ENCODE results near the gene ATP6V0A4.
A peak's percentile ranks its signal among the peaks of the same experiment; 100 is the strongest.

ATP6V0A4 gene

GRCh38 chr7:138753150-138753518, 44.9 kb downstream of the ATP6V0A4 start:
- no peaks in the 10 kb centered on the region for H3K36me3 ChIP-seq (replicated peaks in 1 of 2; ENCODE audit: control insufficient read depth in 2 of 2, insufficient read depth in 2 of 2, low read length in 2 of 2)
- H3K18ac ChIP-seq (ENCODE audit: low read length): peak overlapping the region; percentile 20
- no peak overlapping the region for H3K4me3 ChIP-seq (ENCODE audit: low read length in 2 of 2)
- no CpG with 5 or more reads among the region's 8 CpGs for WGBS, 2 donors (ENCODE audit: extremely low coverage in 2 of 2, insufficient read length in 2 of 2, insufficient replicate concordance in 1 of 2)
- no peak overlapping the region for H2AK5ac ChIP-seq (ENCODE audit: low read depth, low read length)
- H3K79me1 ChIP-seq (ENCODE audit: low read depth, low read length): no peaks in the 10 kb centered on the region
- H3K4ac ChIP-seq (ENCODE audit: low read length): no peak overlapping the region
- no peak for DNase-seq (ENCODE audit: low spot score)
- H3K23ac ChIP-seq (ENCODE audit: low read depth, low read length, poor library complexity): no peak overlapping the region
- H3K4me1 ChIP-seq (ENCODE audit: control insufficient read depth in 2 of 2, insufficient read depth in 1 of 2, low read depth in 1 of 2, low read length in 2 of 2): peaks cover 0 to 20% of the 10 kb centered on the region in 2 donors
- no peak overlapping the region for H4K8ac ChIP-seq (ENCODE audit: low read depth, low read length)
- no peaks in the 10 kb centered on the region for H3K27me3 ChIP-seq (ENCODE audit: control insufficient read depth in 3 of 3, insufficient read depth in 3 of 3, low read depth in 1 of 3, low read length in 3 of 3)
- H2BK12ac ChIP-seq (ENCODE audit: low read length): no peak overlapping the region
- no peak overlapping the region for H3K27ac ChIP-seq (replicated peaks; ENCODE audit: low read length)
- H3K9me3 ChIP-seq (replicated peaks in 1 of 2; ENCODE audit: control insufficient read depth in 2 of 2, insufficient read depth in 1 of 2, low read depth in 1 of 2, low read length in 2 of 2): no peaks in the 10 kb centered on the region
- no peak overlapping the region for H4K91ac ChIP-seq (ENCODE audit: low read depth, low read length, poor library complexity)
- no peak overlapping the region for H3K14ac ChIP-seq (ENCODE audit: low read length)
- no peak overlapping the region for H2BK5ac ChIP-seq (ENCODE audit: low read length)
- no peak overlapping the region for H2AFZ ChIP-seq (ENCODE audit: low read length)
- no peak overlapping the region for H2BK15ac ChIP-seq (ENCODE audit: low read length)
- H2BK120ac ChIP-seq (ENCODE audit: low read depth, low read length): no peak overlapping the region
- H3K4me2 ChIP-seq (ENCODE audit: insufficient read depth, low read length, poor library complexity, severe bottlenecking): no peak overlapping the region
- no peak overlapping the region for H3K9ac ChIP-seq (ENCODE audit: low read depth, low read length, poor library complexity)

DNA sequence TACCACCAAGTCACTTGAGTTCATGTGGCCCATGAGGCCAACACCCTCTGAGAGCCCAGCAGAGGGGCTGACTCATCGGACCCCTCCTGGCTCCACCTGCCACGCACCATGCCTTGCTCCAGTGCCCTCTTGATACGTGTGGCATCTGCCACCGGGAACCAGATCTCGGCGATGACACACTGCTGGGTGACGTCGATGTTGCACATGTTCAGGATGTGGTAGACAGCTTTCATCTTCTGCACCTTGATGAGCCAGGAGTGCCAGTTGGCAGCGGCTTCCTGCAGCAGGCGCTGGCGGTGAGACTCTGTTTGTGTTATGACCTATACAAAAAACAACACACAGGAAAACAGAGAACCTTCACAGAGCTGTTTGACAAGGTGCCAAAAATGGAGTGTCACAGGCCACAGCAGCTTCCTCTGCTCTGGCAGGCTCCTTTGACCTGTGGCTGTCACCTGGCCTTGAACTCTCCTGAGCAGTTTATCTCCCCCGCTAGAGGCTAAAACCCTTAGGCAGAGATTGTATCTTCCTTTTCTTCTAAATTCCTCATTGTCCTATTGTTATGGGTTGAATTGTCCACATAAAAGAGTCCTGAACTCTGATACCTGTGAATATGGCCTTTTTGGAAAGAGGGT, 45.4 kb downstream of the ATP6V0A4 start:
- Histone ChIP-seq H2AFZ (ENCODE audit: low read length) (no peak overlapping the region), H4K91ac (ENCODE audit: low read depth, low read length, poor library complexity) (no peak overlapping the region), H3K27ac (replicated peaks; ENCODE audit: low read length) (no peak overlapping the region), H2BK15ac (ENCODE audit: low read length) (no peak overlapping the region), H3K4me2 (ENCODE audit: insufficient read depth, low read length, poor library complexity, severe bottlenecking) (no peak overlapping the region), H2BK120ac (ENCODE audit: low read depth, low read length) (no peak overlapping the region), H3K79me1 (ENCODE audit: low read depth, low read length) (no peaks in the 10 kb centered on the region), H3K9me3 (replicated peaks in 1 of 2; ENCODE audit: control insufficient read depth in 2 of 2, insufficient read depth in 1 of 2, low read depth in 1 of 2, low read length in 2 of 2) (no peaks in the 10 kb centered on the region), H2AK5ac (ENCODE audit: low read depth, low read length) (peak overlapping the region; percentile 84), H3K4me1 (ENCODE audit: control insufficient read depth in 2 of 2, insufficient read depth in 1 of 2, low read depth in 1 of 2, low read length in 2 of 2) (peaks cover 0 to 20% of the 10 kb centered on the region in 2 donors), H3K27me3 (ENCODE audit: control insufficient read depth in 3 of 3, insufficient read depth in 3 of 3, low read depth in 1 of 3, low read length in 3 of 3) (no peaks in the 10 kb centered on the region), H2BK12ac (ENCODE audit: low read length) (peak overlapping the region; percentile 69), H3K9ac (ENCODE audit: low read depth, low read length, poor library complexity) (no peak overlapping the region), H3K23ac (ENCODE audit: low read depth, low read length, poor library complexity) (peak overlapping the region; percentile 52), H3K4ac (ENCODE audit: low read length) (no peak overlapping the region), H3K18ac (ENCODE audit: low read length) (peak overlapping the region; percentile 35), H2BK5ac (ENCODE audit: low read length) (no peak overlapping the region), H3K36me3 (replicated peaks in 1 of 2; ENCODE audit: control insufficient read depth in 2 of 2, insufficient read depth in 2 of 2, low read length in 2 of 2) (no peaks in the 10 kb centered on the region), H3K4me3 (ENCODE audit: low read length in 2 of 2) (peak overlapping the region in 1 of 2 donors; percentile 3), H4K8ac (ENCODE audit: low read depth, low read length) (no peak overlapping the region), H3K14ac (ENCODE audit: low read length) (no peak overlapping the region)
- no CpG with 5 or more reads among the region's 12 CpGs for WGBS, 2 donors (ENCODE audit: extremely low coverage in 2 of 2, insufficient read length in 2 of 2, insufficient replicate concordance in 1 of 2)
- DNase-seq (ENCODE audit: low spot score): no peak

GRCh38 chr7:138750901-138751464, 47.0 kb downstream of the ATP6V0A4 start:
- Histone ChIP-seq H3K9me3 (replicated peaks in 1 of 2; ENCODE audit: control insufficient read depth in 2 of 2, insufficient read depth in 1 of 2, low read depth in 1 of 2, low read length in 2 of 2) (no peaks in the 10 kb centered on the region), H3K4me2 (ENCODE audit: insufficient read depth, low read length, poor library complexity, severe bottlenecking) (no peak overlapping the region), H3K14ac (ENCODE audit: low read length) (no peak overlapping the region), H2BK15ac (ENCODE audit: low read length) (peak overlapping the region; percentile 54), H3K9ac (ENCODE audit: low read depth, low read length, poor library complexity) (no peak overlapping the region), H2BK5ac (ENCODE audit: low read length) (peak overlapping the region; percentile 71), H2BK12ac (ENCODE audit: low read length) (no peak overlapping the region), H2BK120ac (ENCODE audit: low read depth, low read length) (no peak overlapping the region), H2AK5ac (ENCODE audit: low read depth, low read length) (peak overlapping the region; percentile 78), H3K4me1 (ENCODE audit: control insufficient read depth in 2 of 2, insufficient read depth in 1 of 2, low read depth in 1 of 2, low read length in 2 of 2) (peaks cover 0 to 20% of the 10 kb centered on the region in 2 donors), H3K4ac (ENCODE audit: low read length) (no peak overlapping the region), H4K8ac (ENCODE audit: low read depth, low read length) (no peak overlapping the region), H3K36me3 (replicated peaks in 1 of 2; ENCODE audit: control insufficient read depth in 2 of 2, insufficient read depth in 2 of 2, low read length in 2 of 2) (no peaks in the 10 kb centered on the region), H3K18ac (ENCODE audit: low read length) (no peak overlapping the region), H3K79me1 (ENCODE audit: low read depth, low read length) (no peaks in the 10 kb centered on the region), H3K23ac (ENCODE audit: low read depth, low read length, poor library complexity) (no peak overlapping the region), H2AFZ (ENCODE audit: low read length) (no peak overlapping the region), H3K27me3 (ENCODE audit: control insufficient read depth in 3 of 3, insufficient read depth in 3 of 3, low read depth in 1 of 3, low read length in 3 of 3) (no peaks in the 10 kb centered on the region), H4K91ac (ENCODE audit: low read depth, low read length, poor library complexity) (no peak overlapping the region), H3K4me3 (ENCODE audit: low read length in 2 of 2) (no peak overlapping the region), H3K27ac (replicated peaks; ENCODE audit: low read length) (no peak overlapping the region)
- no peak for DNase-seq (ENCODE audit: low spot score)
- WGBS, 2 donors (ENCODE audit: extremely low coverage in 2 of 2, insufficient read length in 2 of 2, insufficient replicate concordance in 1 of 2): no CpG with 5 or more reads among the region's 18 CpGs

DNA sequence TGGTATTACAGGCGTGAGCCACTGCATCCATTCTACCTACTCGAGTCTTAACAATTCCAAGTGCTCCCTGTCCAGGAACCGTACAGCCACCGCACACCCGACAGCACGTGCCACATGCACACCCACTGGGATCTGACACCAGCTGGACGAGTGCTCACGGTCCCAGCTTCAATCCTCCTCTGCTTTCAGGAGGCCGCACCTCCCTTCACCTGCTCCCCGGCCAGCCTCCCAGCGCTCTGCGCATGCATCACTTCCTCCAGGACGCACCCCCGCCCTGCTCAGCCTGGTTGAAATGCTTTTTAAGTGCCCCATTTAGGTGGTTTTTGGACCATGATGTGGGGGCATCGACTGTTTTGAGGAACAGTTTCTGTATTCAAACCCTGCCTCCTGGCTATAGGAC, 47.5 kb downstream of the ATP6V0A4 start:
- H3K27me3 ChIP-seq (ENCODE audit: control insufficient read depth in 3 of 3, insufficient read depth in 3 of 3, low read depth in 1 of 3, low read length in 3 of 3): no peaks in the 10 kb centered on the region
- H3K23ac ChIP-seq (ENCODE audit: low read depth, low read length, poor library complexity): peak overlapping the region; percentile 89
- no peak overlapping the region for H2AK5ac ChIP-seq (ENCODE audit: low read depth, low read length)
- no peaks in the 10 kb centered on the region for H3K36me3 ChIP-seq (replicated peaks in 1 of 2; ENCODE audit: control insufficient read depth in 2 of 2, insufficient read depth in 2 of 2, low read length in 2 of 2)
- no peaks in the 10 kb centered on the region for H3K9me3 ChIP-seq (replicated peaks in 1 of 2; ENCODE audit: control insufficient read depth in 2 of 2, insufficient read depth in 1 of 2, low read depth in 1 of 2, low read length in 2 of 2)
- no CpG with 5 or more reads among the region's 15 CpGs for WGBS, 2 donors (ENCODE audit: extremely low coverage in 2 of 2, insufficient read length in 2 of 2, insufficient replicate concordance in 1 of 2)
- no peak overlapping the region for H3K4me3 ChIP-seq (ENCODE audit: low read length in 2 of 2)
- no peak overlapping the region for H2BK12ac ChIP-seq (ENCODE audit: low read length)
- H2BK5ac ChIP-seq (ENCODE audit: low read length): peak overlapping the region; percentile 71
- H2BK120ac ChIP-seq (ENCODE audit: low read depth, low read length): no peak overlapping the region
- H3K4ac ChIP-seq (ENCODE audit: low read length): peak overlapping the region; percentile 93
- no peak overlapping the region for H3K4me2 ChIP-seq (ENCODE audit: insufficient read depth, low read length, poor library complexity, severe bottlenecking)
- DNase-seq (ENCODE audit: low spot score): no peak
- H3K27ac ChIP-seq (replicated peaks; ENCODE audit: low read length): no peak overlapping the region
- H2BK15ac ChIP-seq (ENCODE audit: low read length): no peak overlapping the region
- peak overlapping the region; percentile 63 for H3K14ac ChIP-seq (ENCODE audit: low read length)
- H4K91ac ChIP-seq (ENCODE audit: low read depth, low read length, poor library complexity): no peak overlapping the region
- H3K9ac ChIP-seq (ENCODE audit: low read depth, low read length, poor library complexity): no peak overlapping the region
- no peaks in the 10 kb centered on the region for H3K79me1 ChIP-seq (ENCODE audit: low read depth, low read length)
- H3K4me1 ChIP-seq (ENCODE audit: control insufficient read depth in 2 of 2, insufficient read depth in 1 of 2, low read depth in 1 of 2, low read length in 2 of 2): peaks cover 0 to 17% of the 10 kb centered on the region in 2 donors
- H2AFZ ChIP-seq (ENCODE audit: low read length): no peak overlapping the region
- peak overlapping the region; percentile 54 for H4K8ac ChIP-seq (ENCODE audit: low read depth, low read length)
- peak overlapping the region; percentile 73 for H3K18ac ChIP-seq (ENCODE audit: low read length)
